Stomach (tissue), 9 donors: ENCODE results near the gene IGFN1. TPM values are rescaled to one million over a fixed set of nuclear protein-coding genes. Genes with fewer than 3 reads are reported as not detected.

Experiments
- DNase-seq, 2 donors: peaks; one replicate each; pipeline versions ENCODE4 v3.0.0 to v3.0.0-alpha.2; 2013 to 2019
- H3K27ac ChIP-seq, 5 donors: fragments of 200-600 bp in 4 of 5; sonication (generic) in 4 of 5; one replicate each; pipeline ENCODE4 v1.5.1; 2013 to 2019; ENCODE audit warnings: mild to moderate bottlenecking in 1 of 5, moderate library complexity in 1 of 5
- H3K27me3 ChIP-seq, 3 donors: fragments of 200-600 bp; sonication (generic); one replicate each; pipeline ENCODE4 v1.5.1; 2017 to 2019; ENCODE audit warnings: mixed run types in 1 of 3
- H3K36me3 ChIP-seq, 4 donors: fragments of 200-600 bp; sonication (generic); 1 replicate in 3 of 4; 2 replicates in 1 of 4; pipeline ENCODE4 v1.5.1; 2016 to 2019
- H3K4me1 ChIP-seq, 4 donors: fragments of 200-600 bp; sonication (generic); one replicate each; pipeline ENCODE4 v1.5.1; 2016 to 2019
- H3K4me3 ChIP-seq, 4 donors: fragments of 200-600 bp; sonication (generic) in 3 of 4; one replicate each; pipeline ENCODE4 v1.5.1; 2016 to 2019; ENCODE audit warnings: mild to moderate bottlenecking in 1 of 4
- H3K9me3 ChIP-seq, 4 donors: fragments of 200-600 bp; sonication (generic); one replicate each; pipeline ENCODE4 v1.5.1; 2016 to 2019
- EP300 ChIP-seq: sonication (generic); formaldehyde crosslinking; IDR thresholded peaks from one replicate; pipeline ENCODE4 v1.6.1; 2017; ENCODE audit warnings: antibody characterized with exemption
- POLR2A ChIP-seq, 4 donors: fragments of 450-650 bp; IDR thresholded peaks; one replicate each; pipeline ENCODE4 v1.6.1; 2016; ENCODE audit warnings: antibody characterized with exemption in 4 of 4, control low read depth in 2 of 4, mild to moderate bottlenecking in 1 of 4, moderate library complexity in 1 of 4
- POLR2AphosphoS5 ChIP-seq, 3 donors: sonication (generic); formaldehyde crosslinking; IDR thresholded peaks; one replicate each; pipeline ENCODE4 v1.6.1; 2016; ENCODE audit warnings: antibody characterized with exemption in 3 of 3
- WGBS, 5 donors: extraction: QIAGEN DNeasy Blood & Tissue Kit in 3 of 5; methylation state at CpG; one replicate each; pipeline versions ENCODE4 v1.1.5 to v1.1.7; 2013 to 2018; 5-methylcytosine and 5-hydroxymethylcytosine counted together
- intact Hi-C: fragments of 100-400 bp; cut with DNase I; formaldehyde crosslinking; loops from one replicate; pipeline ENCODE4 v1.15.1; 2023; ENCODE audit warnings: low total_unique reads
- polyA plus RNA-seq, 3 donors: library from polyadenylated mRNA; stranded (reverse); fragments of 200-250 nt; gene quantifications; one replicate each; pipeline ENCODE4 v1.2.3, GENCODE V29; 2013
- total RNA-seq, 5 donors: library from RNA; depleted of rRNA; stranded (reverse); fragments of >200 nt; gene quantifications; one replicate each; pipeline versions ENCODE4 v1.1.0 to v1.2.3, GENCODE V29; 2014 to 2016
- TF ChIP-seq, protein P1 (sequence below), 7 experiments: fragments of 450-650 bp in 4 of 7; fragments of 200-600 bp in 3 of 7; sonication (generic) in 3 of 7; IDR thresholded peaks; one replicate each; pipeline ENCODE4 v1.5.1; 2016 to 2019; ENCODE audit warnings: antibody characterized with exemption in 7 of 7, control low read depth in 2 of 7, mild to moderate bottlenecking in 1 of 7
- donor health status: healthy with polysubstance abuse.
- donor health status: Bipolar disorder and iron deficiency.
- donor health status: healthy.

IGFN1 gene
- total and polyA plus RNA-seq, 8 donors: under 0.01 to 0.55 (median 0.05) TPM; not detected in 3

GRCh38 chr1:201206176-201206575, 15.6 kb downstream of the IGFN1 start:
- DNase-seq: peak in 1 of 2 donors; percentile 53
- TF ChIP-seq, protein P1, sequence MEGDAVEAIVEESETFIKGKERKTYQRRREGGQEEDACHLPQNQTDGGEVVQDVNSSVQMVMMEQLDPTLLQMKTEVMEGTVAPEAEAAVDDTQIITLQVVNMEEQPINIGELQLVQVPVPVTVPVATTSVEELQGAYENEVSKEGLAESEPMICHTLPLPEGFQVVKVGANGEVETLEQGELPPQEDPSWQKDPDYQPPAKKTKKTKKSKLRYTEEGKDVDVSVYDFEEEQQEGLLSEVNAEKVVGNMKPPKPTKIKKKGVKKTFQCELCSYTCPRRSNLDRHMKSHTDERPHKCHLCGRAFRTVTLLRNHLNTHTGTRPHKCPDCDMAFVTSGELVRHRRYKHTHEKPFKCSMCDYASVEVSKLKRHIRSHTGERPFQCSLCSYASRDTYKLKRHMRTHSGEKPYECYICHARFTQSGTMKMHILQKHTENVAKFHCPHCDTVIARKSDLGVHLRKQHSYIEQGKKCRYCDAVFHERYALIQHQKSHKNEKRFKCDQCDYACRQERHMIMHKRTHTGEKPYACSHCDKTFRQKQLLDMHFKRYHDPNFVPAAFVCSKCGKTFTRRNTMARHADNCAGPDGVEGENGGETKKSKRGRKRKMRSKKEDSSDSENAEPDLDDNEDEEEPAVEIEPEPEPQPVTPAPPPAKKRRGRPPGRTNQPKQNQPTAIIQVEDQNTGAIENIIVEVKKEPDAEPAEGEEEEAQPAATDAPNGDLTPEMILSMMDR (IDR thresholded peaks at IDR 0.05): no peak
- Histone ChIP-seq H3K36me3 (no peaks in the 10 kb centered on the region), H3K27ac (no peak overlapping the region), H3K27me3 (no peaks in the 10 kb centered on the region), H3K4me3 (no peak overlapping the region), H3K9me3 (no peaks in the 10 kb centered on the region), H3K4me1 (no peaks in the 10 kb centered on the region)
- intact Hi-C loops: loop anchor here (10.0 kb wide), 1 partner anchor 221 kb away; no protein-coding TSS in a partner anchor
- WGBS, 5 donors: 50 to 55% (median 51%) methylated on average over 3 to 4 of the region's 4 CpGs

- Histone ChIP-seq H3K9me3 (no peaks in the 10 kb centered on the region), H3K27ac (no peak overlapping the region), H3K4me3 (no peak overlapping the region), H3K4me1 (no peaks in the 10 kb centered on the region), H3K27me3 (no peaks in the 10 kb centered on the region), H3K36me3 (no peaks in the 10 kb centered on the region)
- no peak for DNase-seq
- 74 to 100% (median 81%) methylated on average over 2 to 3 of the region's 3 CpGs for WGBS, 5 donors
- TF ChIP-seq POLR2AphosphoS5 (IDR thresholded peaks at IDR 0.05) (no peak), EP300 (no peak), POLR2A (IDR thresholded peaks at IDR 0.05) (no peak)
- TF ChIP-seq, protein P1 (IDR thresholded peaks at IDR 0.05): no peak
- intact Hi-C loops: loop anchor here (10.0 kb wide), 1 partner anchor 222 kb away; no protein-coding TSS in a partner anchor
These were observed 16.4 kb downstream of the IGFN1 start for GRCh38 chr1:201207046-201207445.

- DNase-seq: no peak
- TF ChIP-seq, protein P1 (IDR thresholded peaks at IDR 0.05): no peak
- no peak for TF ChIP-seq POLR2A (IDR thresholded peaks at IDR 0.05)
- TF ChIP-seq EP300: no peak
- no peak for TF ChIP-seq POLR2AphosphoS5 (IDR thresholded peaks at IDR 0.05)
These were observed 17.6 kb downstream of the IGFN1 start for GRCh38 chr1:201208236-201208635.

GRCh38 chr1:201212056-201212455, 21.4 kb downstream of the IGFN1 start:
- WGBS, 5 donors: 78 to 92% (median 85%) methylated on average over 5 of the region's 5 CpGs
- no peak for DNase-seq
- peaks cover 0 to 11% (median 0%) of the 10 kb centered on the region in 3 donors for H3K27me3 ChIP-seq

More at GRCh38 chr1:201208236-201208635, 17.6 kb downstream of the IGFN1 start:
- intact Hi-C loops: loop anchor here (10.0 kb wide), 1 partner anchor 223 kb away; no protein-coding TSS in a partner anchor
- Histone ChIP-seq H3K9me3 (no peaks in the 10 kb centered on the region), H3K27ac (no peak overlapping the region), H3K27me3 (peaks cover 0 to 4% (median 0%) of the 10 kb centered on the region in 3 donors), H3K4me1 (no peaks in the 10 kb centered on the region), H3K4me3 (no peak overlapping the region), H3K36me3 (no peaks in the 10 kb centered on the region)
- WGBS, 5 donors: 94 to 100% (median 96%) methylated on average over 2 of the region's 2 CpGs

More at GRCh38 chr1:201212056-201212455, 21.4 kb downstream of the IGFN1 start:
- TF ChIP-seq, protein P1 (IDR thresholded peaks at IDR 0.05): no peak
- TF ChIP-seq POLR2A (IDR thresholded peaks at IDR 0.05) (no peak), EP300 (no peak)
- H3K4me3 ChIP-seq: no peak overlapping the region
- intact Hi-C loops: no loop called here
- no peaks in the 10 kb centered on the region for H3K9me3 ChIP-seq
- no peaks in the 10 kb centered on the region for H3K4me1 ChIP-seq
- no peaks in the 10 kb centered on the region for H3K36me3 ChIP-seq
- no peak overlapping the region for H3K27ac ChIP-seq
